Kidney (tissue), 14 donors: ENCODE results near the gene PDXP. TPM values are rescaled to one million over a fixed set of nuclear protein-coding genes. Genes with fewer than 3 reads are reported as not detected.

ENCODE experiments used
- DNase-seq, 5 donors: peaks; one replicate each; pipeline ENCODE4 v3.0.0-alpha.2; 2013 to 2020
- FAIRE-seq: peaks from 2 replicates; lab custom pipeline; 2012; peaks lifted over from hg19 to GRCh38; lab: Jason Lieb, UNC
- H3K27ac ChIP-seq, 2 donors: one replicate each; pipeline ENCODE4 v1.7.0; 2013; ENCODE audit warnings: low read depth in 2 of 2, low read length in 2 of 2, inconsistent platforms in 1 of 2
- H3K27me3 ChIP-seq: one replicate; pipeline ENCODE4 v1.7.1; 2013; ENCODE audit warnings: low read length, inconsistent platforms; ENCODE audit not compliant: control insufficient read depth, insufficient read depth
- H3K36me3 ChIP-seq, 3 donors: one replicate each; pipeline versions ENCODE4 v1.7.0 to v1.7.1; 2013; ENCODE audit warnings: low read length in 3 of 3, control low read depth in 1 of 3, inconsistent platforms in 1 of 3; ENCODE audit not compliant: insufficient read depth in 3 of 3, control insufficient read depth in 2 of 3
- H3K4me1 ChIP-seq, 3 donors: one replicate each; pipeline versions ENCODE4 v1.7.0 to v1.7.1; 2013; ENCODE audit warnings: low read length in 3 of 3, inconsistent platforms in 1 of 3, low read depth in 1 of 3; ENCODE audit not compliant: control insufficient read depth in 2 of 3, insufficient read depth in 2 of 3
- H3K4me3 ChIP-seq, 3 donors: one replicate each; pipeline versions ENCODE4 v1.7.0 to v1.8.1; 2013; ENCODE audit warnings: low read length in 3 of 3, control low read depth in 1 of 3, inconsistent platforms in 1 of 3
- H3K9ac ChIP-seq, 3 donors: one replicate each; pipeline versions ENCODE4 v1.7.0 to v1.7.1; 2013; ENCODE audit warnings: low read length in 3 of 3, control low read depth in 1 of 3, inconsistent platforms in 1 of 3
- H3K9me3 ChIP-seq, 3 donors: one replicate each; pipeline versions ENCODE4 v1.7.0 to v1.7.1; 2013; ENCODE audit warnings: low read length in 3 of 3, control low read depth in 1 of 3, inconsistent platforms in 1 of 3; ENCODE audit not compliant: control insufficient read depth in 2 of 3, insufficient read depth in 1 of 3
- intact Hi-C: fragments of 100-400 bp; cut with DNase I; formaldehyde crosslinking; loops from one replicate; pipeline ENCODE4 v1.11.1; 2022
- polyA plus RNA-seq: library from polyadenylated mRNA; stranded (reverse); fragments of 350-450 nt; fragmentation: Illumina TruSeq; extraction: RNeasy Lipid Tissue Mini Kit (QIAGEN cat#74804); gene quantifications from one replicate; pipeline ENCODE4 v1.2.3, GENCODE V29; 2014; ENCODE audit warnings: low read depth, low replicate concordance; ENCODE audit not compliant: insufficient read depth
- total RNA-seq: library from RNA; stranded (reverse); fragmentation: NEBNext Ultra II Directional; extraction: Animal tissue kit (Norgen Biotek cat#: 25700); gene quantifications from one replicate; pipeline ENCODE4 v1.2.1, GENCODE V29; 2021
- TF ChIP-seq, protein P1 (sequence below): IDR thresholded peaks from 3 replicates; pipeline ENCODE4 v1.5.1; 2012; ENCODE audit warnings: mild to moderate bottlenecking, moderate library complexity, borderline replicate concordance; ENCODE audit not compliant: insufficient read depth; ENCODE audit errors: extremely low read depth
- donor health status: control.
- donor health status: control.
- donor health status: control.
- donor health status: control.
- donor health status: control.
- donor health status: DM: yes; HTN: yes; CAD: no.
- donor health status: Normal renal cell carcinoma (clear cell type).

The PDXP gene
- total and polyA plus RNA-seq, 2 donors from 2014 or later: 6.3 to 29.6 TPM

DNA sequence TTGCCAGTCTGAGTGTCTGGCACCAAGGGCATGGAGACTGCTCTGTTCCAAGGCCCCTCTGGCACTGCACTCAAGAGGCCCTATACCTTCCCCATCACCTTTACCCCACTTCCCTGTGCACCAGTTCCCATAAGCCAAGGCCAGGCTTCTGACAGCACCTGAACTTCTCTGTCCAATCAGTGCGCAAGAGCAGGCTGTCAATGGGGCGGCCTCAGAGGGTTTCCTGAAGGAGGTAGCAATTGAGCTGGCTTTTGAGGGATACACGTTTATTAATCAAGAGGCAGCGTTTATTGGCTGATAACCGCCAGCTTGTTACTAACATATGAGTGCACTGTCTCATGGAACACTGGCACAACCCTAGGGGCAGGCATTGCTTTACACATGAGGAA is 17.0 kb upstream of the PDXP start:
- TF ChIP-seq, protein P1, sequence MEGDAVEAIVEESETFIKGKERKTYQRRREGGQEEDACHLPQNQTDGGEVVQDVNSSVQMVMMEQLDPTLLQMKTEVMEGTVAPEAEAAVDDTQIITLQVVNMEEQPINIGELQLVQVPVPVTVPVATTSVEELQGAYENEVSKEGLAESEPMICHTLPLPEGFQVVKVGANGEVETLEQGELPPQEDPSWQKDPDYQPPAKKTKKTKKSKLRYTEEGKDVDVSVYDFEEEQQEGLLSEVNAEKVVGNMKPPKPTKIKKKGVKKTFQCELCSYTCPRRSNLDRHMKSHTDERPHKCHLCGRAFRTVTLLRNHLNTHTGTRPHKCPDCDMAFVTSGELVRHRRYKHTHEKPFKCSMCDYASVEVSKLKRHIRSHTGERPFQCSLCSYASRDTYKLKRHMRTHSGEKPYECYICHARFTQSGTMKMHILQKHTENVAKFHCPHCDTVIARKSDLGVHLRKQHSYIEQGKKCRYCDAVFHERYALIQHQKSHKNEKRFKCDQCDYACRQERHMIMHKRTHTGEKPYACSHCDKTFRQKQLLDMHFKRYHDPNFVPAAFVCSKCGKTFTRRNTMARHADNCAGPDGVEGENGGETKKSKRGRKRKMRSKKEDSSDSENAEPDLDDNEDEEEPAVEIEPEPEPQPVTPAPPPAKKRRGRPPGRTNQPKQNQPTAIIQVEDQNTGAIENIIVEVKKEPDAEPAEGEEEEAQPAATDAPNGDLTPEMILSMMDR: no peak
- H3K9ac ChIP-seq: no peak overlapping the region
- intact Hi-C loops: loop anchor here (5.0 to 10.0 kb wide), 2 partner anchors 41 to 153 kb away; no protein-coding TSS in a partner anchor
- no peak overlapping the region for H3K4me3 ChIP-seq
- H3K36me3 ChIP-seq: no peaks in the 10 kb centered on the region
- FAIRE-seq (no peak), DNase-seq (no peak)
- peaks cover 0 to 14% (median 0%) of the 10 kb centered on the region in 3 donors for H3K4me1 ChIP-seq
- H3K27me3 ChIP-seq: no peaks in the 10 kb centered on the region
- no peaks in the 10 kb centered on the region for H3K9me3 ChIP-seq
- H3K27ac ChIP-seq: no peak overlapping the region

DNA sequence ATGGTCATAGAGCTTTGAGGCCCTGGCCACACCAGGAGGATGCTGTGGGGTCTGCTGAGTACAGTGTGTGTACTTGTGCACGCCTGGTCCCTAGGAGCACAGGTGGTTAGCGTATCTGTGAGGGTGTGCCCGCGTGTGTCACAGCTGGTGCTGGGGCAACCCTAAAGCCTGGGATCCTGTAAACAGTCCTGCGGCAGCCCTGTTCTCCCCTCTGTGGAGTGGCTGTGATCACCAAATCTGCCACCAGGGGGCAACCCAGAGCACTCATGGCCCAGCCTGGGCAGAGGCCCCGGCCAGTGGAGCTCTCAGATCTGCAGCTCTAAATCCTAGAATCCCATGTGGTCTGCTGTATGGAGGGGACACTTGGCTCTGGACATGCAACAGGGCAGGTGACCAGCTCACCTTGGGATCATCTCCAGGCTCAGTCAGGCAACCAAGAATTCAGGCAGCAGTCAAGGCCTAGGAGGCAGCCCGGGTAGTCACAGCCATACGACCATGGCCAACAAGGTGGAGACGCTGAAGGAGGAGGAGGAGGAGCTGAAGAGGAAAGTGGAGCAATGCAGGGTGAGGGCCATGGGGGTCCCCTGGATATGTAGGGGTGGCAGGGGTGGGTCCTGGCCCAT is 15.2 kb upstream of the PDXP start:
- intact Hi-C loops: loop anchor here (5.0 to 10.0 kb wide), 2 partner anchors 39 to 151 kb away; no protein-coding TSS in a partner anchor
- FAIRE-seq (no peak), DNase-seq (peak; percentile 85 to 93 (median 88))
- Histone ChIP-seq H3K36me3 (no peaks in the 10 kb centered on the region), H3K27me3 (no peaks in the 10 kb centered on the region), H3K9ac (no peak overlapping the region), H3K4me1 (peaks cover 0 to 14% (median 0%) of the 10 kb centered on the region in 3 donors), H3K9me3 (no peaks in the 10 kb centered on the region), H3K27ac (no peak overlapping the region), H3K4me3 (no peak overlapping the region)
- TF ChIP-seq, protein P1: peak; percentile 90

DNA sequence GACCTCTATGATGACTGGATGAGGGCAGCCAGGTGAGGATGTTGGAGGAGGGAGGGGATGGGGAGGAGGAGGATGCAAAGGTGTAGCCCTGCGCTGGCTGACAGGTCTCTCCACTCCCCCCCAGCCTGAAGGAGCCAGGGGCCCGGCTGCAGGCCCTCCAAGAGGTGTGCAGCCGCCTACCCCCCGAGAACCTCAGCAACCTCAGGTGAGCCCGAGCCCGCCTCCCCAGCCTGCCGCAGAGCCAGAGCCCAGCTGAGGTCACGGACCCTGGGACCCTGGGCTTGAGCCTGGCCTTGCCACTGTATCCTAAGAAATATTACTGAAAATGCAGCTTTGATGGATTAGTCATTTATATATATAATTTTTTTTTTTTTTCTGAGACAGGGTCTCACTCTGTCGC is 11.2 kb upstream of the PDXP start:
- intact Hi-C loops: loop anchor here (10.0 kb wide), 1 partner anchor 147 kb away; no protein-coding TSS in a partner anchor
- no peak for DNase-seq
- H3K4me3 ChIP-seq: no peak overlapping the region
- H3K27me3 ChIP-seq: no peaks in the 10 kb centered on the region
- no peak overlapping the region for H3K27ac ChIP-seq
- TF ChIP-seq, protein P1: no peak
- FAIRE-seq: no peak
- peaks cover 0 to 2% (median 0%) of the 10 kb centered on the region in 3 donors for H3K4me1 ChIP-seq
- no peaks in the 10 kb centered on the region for H3K36me3 ChIP-seq
- H3K9me3 ChIP-seq: no peaks in the 10 kb centered on the region
- H3K9ac ChIP-seq: no peak overlapping the region
